Measurements from ENCODE around the gene SH3RF3. TPM values are rescaled to one million over a fixed set of nuclear protein-coding genes. Genes with fewer than 3 reads are reported as not detected.
A peak's percentile ranks its signal among the peaks of the same experiment; 100 is the strongest.

Gene SH3RF3
- total RNA-seq, 1 experiment from 2014 or later, result 1.0 TPM

GRCh38 chr2:109162999-109163398 lies 34.0 kb downstream of the SH3RF3 start:
- POLR2A ChIA-PET, result no interaction called here
- DNase-seq (ENCODE audit: low spot score) (no peak), ATAC-seq (no peak)
- no peak overlapping the region for H3K27ac Mint-ChIP-seq
- TF ChIP-seq ZNF671 (CRISPR knock-in tag; IDR thresholded peaks at IDR 0.05) (no peak), JUN (CRISPR knock-in tag; IDR thresholded peaks at IDR 0.05) (no peak), ATF2 (CRISPR knock-in tag; IDR thresholded peaks at IDR 0.05; ENCODE audit: borderline replicate concordance, low read depth) (no peak), PREB (CRISPR knock-in tag; IDR thresholded peaks at IDR 0.05; ENCODE audit: borderline replicate concordance) (no peak), NR2C2 (CRISPR knock-in tag; IDR thresholded peaks at IDR 0.05) (no peak), TEAD1 (CRISPR knock-in tag; IDR thresholded peaks at IDR 0.05) (no peak)
- no peaks in the 10 kb centered on the region for H3K36me3 Mint-ChIP-seq
- H3K9me3 Mint-ChIP-seq, result 0 out of 2 replicates have a peak, but pooled peaks cover 4% of the 10 kb centered on the region
- CTCF ChIA-PET, result interaction anchor here (0.6 to 1.9 kb wide), 2 partner anchors 8 to 219 kb away, joined by 3 to 5 read pairs; no protein-coding TSS in a partner anchor
- no peak overlapping the region for H3K4me3 Mint-ChIP-seq
- peaks cover 10% of the 10 kb centered on the region for H3K4me1 Mint-ChIP-seq
- H3K27me3 Mint-ChIP-seq (ENCODE audit: low read depth), result peaks cover 2% of the 10 kb centered on the region; the same call in 1 of the 2 replicates

- no peak overlapping the region for H3K27ac Mint-ChIP-seq
- no peak for DNase-seq (ENCODE audit: low spot score)
- no peaks in the 10 kb centered on the region for H3K36me3 Mint-ChIP-seq
- no peak overlapping the region for H3K4me3 Mint-ChIP-seq
- POLR2A ChIA-PET, result no interaction called here
- TF ChIP-seq IRF2 (CRISPR knock-in tag; IDR thresholded peaks at IDR 0.05; ENCODE audit: borderline replicate concordance, low read depth) (no peak), ZBTB43 (CRISPR knock-in tag; IDR thresholded peaks at IDR 0.05) (no peak), ZNF423 (CRISPR knock-in tag; IDR thresholded peaks at IDR 0.05) (no peak), TCF7 (CRISPR knock-in tag; IDR thresholded peaks at IDR 0.05; ENCODE audit: low read depth) (no peak), PREB (CRISPR knock-in tag; IDR thresholded peaks at IDR 0.05; ENCODE audit: borderline replicate concordance) (no peak), TEAD4 (CRISPR knock-in tag; IDR thresholded peaks at IDR 0.05) (no peak)
- no peak for ATAC-seq
- H3K9me3 Mint-ChIP-seq, result 0 out of 2 replicates have a peak, but pooled peaks cover 4% of the 10 kb centered on the region
- CTCF ChIA-PET, result no interaction called here
- peaks cover 10% of the 10 kb centered on the region for H3K4me1 Mint-ChIP-seq
- peaks cover 2% of the 10 kb centered on the region; the same call in 1 of the 2 replicates for H3K27me3 Mint-ChIP-seq (ENCODE audit: low read depth)
These were observed 35.3 kb downstream of the SH3RF3 start for GRCh38 chr2:109164311-109164710.

GRCh38 chr2:109164739-109165221 lies 35.8 kb downstream of the SH3RF3 start:
- ATAC-seq (no peak), DNase-seq (ENCODE audit: low spot score) (no peak)
- no peak overlapping the region for H3K4me3 Mint-ChIP-seq
- 0 out of 2 replicates have a peak, but pooled peaks cover 4% of the 10 kb centered on the region for H3K9me3 Mint-ChIP-seq
- TF ChIP-seq RORB (CRISPR knock-in tag; IDR thresholded peaks at IDR 0.05), result no peak
- no peak for TF ChIP-seq ZNF423 (CRISPR knock-in tag; IDR thresholded peaks at IDR 0.05)
- TF ChIP-seq FOXK1 (CRISPR knock-in tag; IDR thresholded peaks at IDR 0.05), result no peak
- no peak for TF ChIP-seq ZNF219 (CRISPR knock-in tag; IDR thresholded peaks at IDR 0.05; ENCODE audit: borderline replicate concordance)
- no peak for TF ChIP-seq KAT7 (CRISPR knock-in tag; IDR thresholded peaks at IDR 0.05; ENCODE audit: borderline replicate concordance)
- no peak for TF ChIP-seq FOXP1 (CRISPR knock-in tag; IDR thresholded peaks at IDR 0.05; ENCODE audit: borderline replicate concordance)
- TF ChIP-seq PREB (CRISPR knock-in tag; IDR thresholded peaks at IDR 0.05; ENCODE audit: borderline replicate concordance), result no peak
- no peak for TF ChIP-seq SMAD4 (CRISPR knock-in tag; IDR thresholded peaks at IDR 0.05)
- TF ChIP-seq CBFB (CRISPR knock-in tag; IDR thresholded peaks at IDR 0.05; ENCODE audit: low read depth), result no peak
- ChIA-PET POLR2A (no interaction called here), CTCF (no interaction called here)
- peaks cover 10% of the 10 kb centered on the region for H3K4me1 Mint-ChIP-seq
- H3K36me3 Mint-ChIP-seq, result no peaks in the 10 kb centered on the region
- H3K27me3 Mint-ChIP-seq (ENCODE audit: low read depth), result peaks cover 2% of the 10 kb centered on the region; the same call in 1 of the 2 replicates
- peak overlapping the region; percentile 36; the same call in 1 of the 2 replicates for H3K27ac Mint-ChIP-seq

Data from WTC11 (cell line).